ENCODE data around the gene COA1.

COA1 gene

DNA sequence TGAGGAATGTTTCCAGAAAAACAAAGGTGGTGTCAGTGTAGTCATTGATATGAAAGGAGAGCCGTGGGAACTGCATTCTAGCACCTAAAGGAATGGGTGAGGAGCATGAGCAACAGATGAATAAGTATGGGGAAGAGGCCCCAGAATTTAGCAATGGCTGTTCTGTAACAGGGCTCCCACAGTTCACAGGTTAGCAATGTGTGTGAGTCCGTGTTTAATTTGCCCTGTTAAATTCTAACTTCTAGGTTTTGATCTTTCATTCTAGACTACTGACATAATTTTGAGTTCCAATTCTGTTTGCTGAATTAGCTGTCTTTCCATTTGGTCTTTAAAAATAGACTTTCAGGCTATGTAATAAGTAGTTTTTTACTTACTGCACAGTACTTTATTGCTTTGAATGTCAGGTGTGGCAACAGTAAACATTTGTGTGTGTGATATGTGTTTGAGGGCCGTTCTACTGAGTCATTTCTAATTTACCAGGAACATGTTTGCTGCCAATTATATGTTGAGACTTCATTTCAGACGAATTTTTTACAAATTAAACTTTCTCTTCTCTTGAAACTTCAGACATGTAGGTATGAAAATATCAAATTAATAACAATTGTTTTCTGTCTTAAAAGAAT, 137.7 kb downstream of the COA1 start:
- Histone ChIP-seq H3K27ac (replicated peaks) (peak overlapping the region; percentile 12; the same call in 1 of the 2 replicates), H3K4me3 (replicated peaks; ENCODE audit: insufficient read depth, low read length) (no peak overlapping the region), H3K27me3 (ENCODE audit: insufficient read depth, poor library complexity, severe bottlenecking) (no peaks in the 10 kb centered on the region)
- TF ChIP-seq SPI1 (IDR thresholded peaks at IDR 0.05; ENCODE audit: borderline replicate concordance, low read depth), result peak; percentile 34; the same call in 1 of the 2 replicates
- TF ChIP-seq, protein P1, sequence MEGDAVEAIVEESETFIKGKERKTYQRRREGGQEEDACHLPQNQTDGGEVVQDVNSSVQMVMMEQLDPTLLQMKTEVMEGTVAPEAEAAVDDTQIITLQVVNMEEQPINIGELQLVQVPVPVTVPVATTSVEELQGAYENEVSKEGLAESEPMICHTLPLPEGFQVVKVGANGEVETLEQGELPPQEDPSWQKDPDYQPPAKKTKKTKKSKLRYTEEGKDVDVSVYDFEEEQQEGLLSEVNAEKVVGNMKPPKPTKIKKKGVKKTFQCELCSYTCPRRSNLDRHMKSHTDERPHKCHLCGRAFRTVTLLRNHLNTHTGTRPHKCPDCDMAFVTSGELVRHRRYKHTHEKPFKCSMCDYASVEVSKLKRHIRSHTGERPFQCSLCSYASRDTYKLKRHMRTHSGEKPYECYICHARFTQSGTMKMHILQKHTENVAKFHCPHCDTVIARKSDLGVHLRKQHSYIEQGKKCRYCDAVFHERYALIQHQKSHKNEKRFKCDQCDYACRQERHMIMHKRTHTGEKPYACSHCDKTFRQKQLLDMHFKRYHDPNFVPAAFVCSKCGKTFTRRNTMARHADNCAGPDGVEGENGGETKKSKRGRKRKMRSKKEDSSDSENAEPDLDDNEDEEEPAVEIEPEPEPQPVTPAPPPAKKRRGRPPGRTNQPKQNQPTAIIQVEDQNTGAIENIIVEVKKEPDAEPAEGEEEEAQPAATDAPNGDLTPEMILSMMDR (IDR thresholded peaks at IDR 0.05; ENCODE audit: insufficient read depth, low read length), result no peak
- TF ChIP-seq, protein P2, sequence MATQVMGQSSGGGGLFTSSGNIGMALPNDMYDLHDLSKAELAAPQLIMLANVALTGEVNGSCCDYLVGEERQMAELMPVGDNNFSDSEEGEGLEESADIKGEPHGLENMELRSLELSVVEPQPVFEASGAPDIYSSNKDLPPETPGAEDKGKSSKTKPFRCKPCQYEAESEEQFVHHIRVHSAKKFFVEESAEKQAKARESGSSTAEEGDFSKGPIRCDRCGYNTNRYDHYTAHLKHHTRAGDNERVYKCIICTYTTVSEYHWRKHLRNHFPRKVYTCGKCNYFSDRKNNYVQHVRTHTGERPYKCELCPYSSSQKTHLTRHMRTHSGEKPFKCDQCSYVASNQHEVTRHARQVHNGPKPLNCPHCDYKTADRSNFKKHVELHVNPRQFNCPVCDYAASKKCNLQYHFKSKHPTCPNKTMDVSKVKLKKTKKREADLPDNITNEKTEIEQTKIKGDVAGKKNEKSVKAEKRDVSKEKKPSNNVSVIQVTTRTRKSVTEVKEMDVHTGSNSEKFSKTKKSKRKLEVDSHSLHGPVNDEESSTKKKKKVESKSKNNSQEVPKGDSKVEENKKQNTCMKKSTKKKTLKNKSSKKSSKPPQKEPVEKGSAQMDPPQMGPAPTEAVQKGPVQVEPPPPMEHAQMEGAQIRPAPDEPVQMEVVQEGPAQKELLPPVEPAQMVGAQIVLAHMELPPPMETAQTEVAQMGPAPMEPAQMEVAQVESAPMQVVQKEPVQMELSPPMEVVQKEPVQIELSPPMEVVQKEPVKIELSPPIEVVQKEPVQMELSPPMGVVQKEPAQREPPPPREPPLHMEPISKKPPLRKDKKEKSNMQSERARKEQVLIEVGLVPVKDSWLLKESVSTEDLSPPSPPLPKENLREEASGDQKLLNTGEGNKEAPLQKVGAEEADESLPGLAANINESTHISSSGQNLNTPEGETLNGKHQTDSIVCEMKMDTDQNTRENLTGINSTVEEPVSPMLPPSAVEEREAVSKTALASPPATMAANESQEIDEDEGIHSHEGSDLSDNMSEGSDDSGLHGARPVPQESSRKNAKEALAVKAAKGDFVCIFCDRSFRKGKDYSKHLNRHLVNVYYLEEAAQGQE (IDR thresholded peaks at IDR 0.05; ENCODE audit: insufficient replicate concordance, low read depth), result no peak
- peak in 1 of 2 experiments; percentile 68 for DNase-seq (ENCODE audit: low read depth in 1 of 2, low spot score in 1 of 2)

- H3K4me3 ChIP-seq (replicated peaks; ENCODE audit: insufficient read depth, low read length), result no peak overlapping the region
- TF ChIP-seq SPI1 (IDR thresholded peaks at IDR 0.05; ENCODE audit: borderline replicate concordance, low read depth), result no peak
- TF ChIP-seq, protein P1 (IDR thresholded peaks at IDR 0.05; ENCODE audit: insufficient read depth, low read length), result no peak
- TF ChIP-seq, protein P2 (IDR thresholded peaks at IDR 0.05; ENCODE audit: insufficient replicate concordance, low read depth), result no peak
- no peak for TF ChIP-seq GABPA (IDR thresholded peaks at IDR 0.05; ENCODE audit: low read depth)
- no peak for TF ChIP-seq POLR2AphosphoS5 (IDR thresholded peaks at IDR 0.05; ENCODE audit: low read depth)
- H3K27ac ChIP-seq (replicated peaks), result no peak overlapping the region
- no peaks in the 10 kb centered on the region for H3K27me3 ChIP-seq (ENCODE audit: insufficient read depth, poor library complexity, severe bottlenecking)
- peak in 1 of 2 experiments; percentile 61 for DNase-seq (ENCODE audit: low read depth in 1 of 2, low spot score in 1 of 2)
Observed at GRCh38 chr7:43590862-43591557, 138.3 kb downstream of the COA1 start.

GRCh38 chr7:43589728-43590127, 139.6 kb downstream of the COA1 start:
- H3K4me3 ChIP-seq (replicated peaks; ENCODE audit: insufficient read depth, low read length), result no peak overlapping the region
- TF ChIP-seq, protein P1 (IDR thresholded peaks at IDR 0.05; ENCODE audit: insufficient read depth, low read length), result no peak
- TF ChIP-seq, protein P2 (IDR thresholded peaks at IDR 0.05; ENCODE audit: insufficient replicate concordance, low read depth), result no peak
- no peak for TF ChIP-seq SPI1 (IDR thresholded peaks at IDR 0.05; ENCODE audit: borderline replicate concordance, low read depth)
- no peak for TF ChIP-seq GABPA (IDR thresholded peaks at IDR 0.05; ENCODE audit: low read depth)
- no peak for TF ChIP-seq POLR2AphosphoS5 (IDR thresholded peaks at IDR 0.05; ENCODE audit: low read depth)
- DNase-seq (ENCODE audit: low read depth in 1 of 2, low spot score in 1 of 2), result no peak
- H3K27ac ChIP-seq (replicated peaks), result no peak overlapping the region
- H3K27me3 ChIP-seq (ENCODE audit: insufficient read depth, poor library complexity, severe bottlenecking), result no peaks in the 10 kb centered on the region
